Activated T-cell treated with anti-CD3 and anti-CD28 coated beads for 24 hours (primary cell): ENCODE measurements around the gene SEMA4B.
A peak's percentile ranks its signal among the peaks of the same experiment; 100 is the strongest.
"Not testable (repeated sequence)": the region's sequence is repeated elsewhere in the genome, so short reads cannot be mapped to it uniquely, and the experiment has no call there.

Experiments
- DNase-seq: peaks from one replicate; pipeline ENCODE4 v3.0.0-alpha.2; 2020; ENCODE audit warnings: low read depth

SEMA4B gene, protein sequence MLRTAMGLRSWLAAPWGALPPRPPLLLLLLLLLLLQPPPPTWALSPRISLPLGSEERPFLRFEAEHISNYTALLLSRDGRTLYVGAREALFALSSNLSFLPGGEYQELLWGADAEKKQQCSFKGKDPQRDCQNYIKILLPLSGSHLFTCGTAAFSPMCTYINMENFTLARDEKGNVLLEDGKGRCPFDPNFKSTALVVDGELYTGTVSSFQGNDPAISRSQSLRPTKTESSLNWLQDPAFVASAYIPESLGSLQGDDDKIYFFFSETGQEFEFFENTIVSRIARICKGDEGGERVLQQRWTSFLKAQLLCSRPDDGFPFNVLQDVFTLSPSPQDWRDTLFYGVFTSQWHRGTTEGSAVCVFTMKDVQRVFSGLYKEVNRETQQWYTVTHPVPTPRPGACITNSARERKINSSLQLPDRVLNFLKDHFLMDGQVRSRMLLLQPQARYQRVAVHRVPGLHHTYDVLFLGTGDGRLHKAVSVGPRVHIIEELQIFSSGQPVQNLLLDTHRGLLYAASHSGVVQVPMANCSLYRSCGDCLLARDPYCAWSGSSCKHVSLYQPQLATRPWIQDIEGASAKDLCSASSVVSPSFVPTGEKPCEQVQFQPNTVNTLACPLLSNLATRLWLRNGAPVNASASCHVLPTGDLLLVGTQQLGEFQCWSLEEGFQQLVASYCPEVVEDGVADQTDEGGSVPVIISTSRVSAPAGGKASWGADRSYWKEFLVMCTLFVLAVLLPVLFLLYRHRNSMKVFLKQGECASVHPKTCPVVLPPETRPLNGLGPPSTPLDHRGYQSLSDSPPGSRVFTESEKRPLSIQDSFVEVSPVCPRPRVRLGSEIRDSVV

DNA sequence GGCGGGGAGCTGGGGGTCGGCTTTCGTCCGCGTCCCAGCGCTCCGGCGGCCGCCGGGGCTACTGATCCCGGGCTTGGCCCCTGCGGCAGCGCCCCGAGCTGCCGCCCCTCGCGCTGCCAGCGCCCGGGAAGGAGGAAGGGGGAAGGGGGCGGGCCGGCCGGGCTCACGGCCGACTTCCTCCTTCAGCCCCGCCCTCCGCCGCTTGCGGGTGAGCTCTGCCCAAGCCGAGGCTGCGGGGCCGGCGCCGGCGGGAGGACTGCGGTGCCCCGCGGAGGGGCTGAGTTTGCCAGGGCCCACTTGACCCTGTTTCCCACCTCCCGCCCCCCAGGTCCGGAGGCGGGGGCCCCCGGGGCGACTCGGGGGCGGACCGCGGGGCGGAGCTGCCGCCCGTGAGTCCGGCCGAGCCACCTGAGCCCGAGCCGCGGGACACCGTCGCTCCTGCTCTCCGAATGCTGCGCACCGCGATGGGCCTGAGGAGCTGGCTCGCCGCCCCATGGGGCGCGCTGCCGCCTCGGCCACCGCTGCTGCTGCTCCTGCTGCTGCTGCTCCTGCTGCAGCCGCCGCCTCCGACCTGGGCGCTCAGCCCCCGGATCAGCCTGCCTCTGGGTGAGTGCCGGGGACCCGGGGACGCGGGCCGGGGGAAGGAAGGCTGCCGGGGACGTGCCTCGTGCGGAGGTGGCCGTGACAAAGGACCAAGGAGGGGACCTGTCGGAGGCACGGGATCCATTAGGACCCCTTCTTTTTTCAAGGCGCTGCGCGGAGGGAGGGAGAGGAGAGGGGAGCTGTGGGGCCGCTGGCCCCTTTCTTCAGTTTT is at the start of gene SEMA4B:
SEMA4B (plus strand) TSS at position 201 of the 814 bp plus-strand sequence; CDS start at position 450, 249 bp downstream.
- DNase-seq = peak; percentile 62

DNA sequence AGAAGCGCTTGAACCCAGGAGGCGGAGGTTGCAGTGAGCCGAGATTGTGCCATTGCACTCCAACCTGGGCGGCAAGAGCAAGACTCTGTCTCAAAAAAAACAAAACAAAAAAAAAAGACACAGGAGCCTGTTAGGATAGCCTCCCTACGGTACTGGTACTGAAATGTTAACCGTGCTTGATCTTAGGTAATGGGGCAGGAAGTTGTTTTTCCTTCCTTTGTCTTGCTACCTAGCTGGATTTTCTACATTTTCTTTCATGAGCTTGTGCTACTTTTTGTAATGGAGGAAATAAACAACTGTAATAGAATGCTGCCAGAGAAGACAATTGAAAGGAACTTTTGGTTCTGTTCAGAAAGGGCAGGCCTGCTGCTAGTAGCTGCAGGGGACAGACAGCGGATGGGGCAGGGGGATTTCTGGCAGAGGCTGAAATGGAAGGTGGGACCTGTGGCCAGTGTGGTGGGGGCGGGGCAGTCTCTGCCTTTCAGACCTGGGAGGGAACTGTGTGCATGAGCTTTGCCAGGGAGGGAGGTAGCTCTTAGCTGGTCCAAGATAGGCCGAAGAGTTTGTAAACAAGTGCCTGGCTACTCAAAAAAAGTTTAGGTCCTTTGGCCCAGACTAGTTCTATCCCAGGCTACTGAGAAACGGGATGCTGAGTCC is 49.0 kb upstream of the SEMA4B start:
- no peak for DNase-seq

DNA sequence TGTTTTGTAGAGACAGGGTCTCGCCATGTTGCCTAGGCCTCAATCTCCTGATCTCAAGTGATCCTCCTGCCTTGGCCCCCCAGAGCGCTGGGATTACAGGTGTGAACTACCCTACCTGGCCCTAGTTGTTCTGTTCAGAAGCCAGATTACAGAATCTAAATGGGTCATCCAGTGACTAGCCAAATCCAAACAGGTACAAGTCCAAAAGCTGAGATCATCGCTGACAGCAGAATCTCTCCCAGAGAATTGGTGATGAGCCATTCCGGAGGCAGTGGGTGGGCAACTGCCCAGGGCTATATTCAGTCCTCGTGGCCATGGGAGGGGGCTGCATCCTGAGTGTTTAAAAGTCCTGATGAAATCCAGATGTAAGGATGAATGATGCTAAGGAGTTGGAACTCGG is 47.5 kb upstream of the SEMA4B start:
- DNase-seq = no peak

DNA sequence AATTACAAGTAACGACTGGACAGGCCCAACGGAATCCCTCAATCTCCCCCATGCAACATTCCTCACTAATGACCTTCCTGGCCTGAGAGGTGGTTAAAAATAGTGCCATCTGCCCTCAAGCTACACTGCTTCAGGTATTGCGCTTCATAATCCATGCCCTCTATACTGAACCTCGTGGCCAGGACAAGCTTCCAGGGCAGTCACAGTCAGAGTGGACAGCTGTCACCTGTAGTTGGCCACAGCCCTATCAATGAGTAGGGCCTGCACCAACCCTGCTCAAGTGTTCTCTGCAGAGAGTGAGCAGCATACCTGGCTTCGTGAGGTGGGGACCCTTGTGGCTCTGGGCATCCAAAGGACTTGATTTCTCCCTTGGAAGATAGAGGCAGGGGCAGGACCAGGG is 46.9 kb upstream of the SEMA4B start:
- DNase-seq = no peak

DNA sequence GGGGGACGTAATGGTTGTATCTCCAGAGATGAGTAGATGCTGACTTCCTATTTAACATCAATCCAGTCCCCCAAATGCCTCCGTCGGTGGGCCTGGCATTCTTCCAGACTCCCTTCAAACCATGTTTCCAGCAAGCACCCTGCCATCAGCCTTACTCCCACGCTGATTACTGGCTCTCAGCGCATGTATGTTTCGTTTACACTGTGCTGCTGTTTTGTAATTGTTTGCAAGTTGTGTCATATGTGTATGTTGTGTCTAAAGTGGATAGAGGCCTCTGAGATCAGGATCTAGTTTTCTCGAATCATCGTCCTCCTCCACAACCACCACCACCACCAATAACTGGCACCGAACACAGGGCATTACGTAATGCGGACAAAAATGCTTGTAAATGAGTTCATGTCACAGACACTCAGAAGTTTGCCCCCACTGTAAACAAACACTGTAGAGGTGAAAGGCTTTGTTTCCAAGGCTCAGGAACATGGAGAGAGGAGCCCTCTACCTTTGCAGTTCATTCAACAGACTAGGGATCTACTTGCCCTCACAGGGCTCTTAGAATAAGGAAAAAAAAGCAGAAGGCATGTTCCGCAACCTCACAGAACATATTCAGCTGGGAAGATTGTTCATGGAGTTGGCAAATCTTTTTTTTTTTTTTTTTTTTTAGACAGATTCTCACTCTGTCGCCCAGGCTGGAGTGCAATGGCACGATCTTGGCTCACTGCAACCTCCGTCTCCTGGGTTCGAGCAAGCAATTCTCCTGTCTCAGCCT is 46.1 kb upstream of the SEMA4B start:
- no peak for DNase-seq

DNA sequence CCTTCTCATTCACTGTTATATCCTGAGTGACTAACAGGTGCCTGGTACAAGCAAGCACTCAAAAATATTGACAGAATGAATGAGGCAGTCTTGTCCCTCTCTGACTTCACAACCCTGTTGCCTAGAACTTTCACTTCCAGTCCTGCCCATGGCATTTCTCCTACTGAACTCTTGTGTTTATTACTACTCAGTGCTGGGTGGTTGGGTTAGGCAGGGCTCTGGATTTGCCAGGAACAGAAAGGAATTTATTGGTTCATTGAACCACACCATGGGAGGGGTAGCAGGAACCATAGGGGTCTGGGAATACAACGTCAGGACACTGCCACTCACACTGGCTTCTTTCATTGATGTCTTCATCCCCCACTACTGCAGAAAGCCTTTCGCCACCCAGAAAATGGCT is 41.9 kb upstream of the SEMA4B start:
- DNase-seq = no peak

DNA sequence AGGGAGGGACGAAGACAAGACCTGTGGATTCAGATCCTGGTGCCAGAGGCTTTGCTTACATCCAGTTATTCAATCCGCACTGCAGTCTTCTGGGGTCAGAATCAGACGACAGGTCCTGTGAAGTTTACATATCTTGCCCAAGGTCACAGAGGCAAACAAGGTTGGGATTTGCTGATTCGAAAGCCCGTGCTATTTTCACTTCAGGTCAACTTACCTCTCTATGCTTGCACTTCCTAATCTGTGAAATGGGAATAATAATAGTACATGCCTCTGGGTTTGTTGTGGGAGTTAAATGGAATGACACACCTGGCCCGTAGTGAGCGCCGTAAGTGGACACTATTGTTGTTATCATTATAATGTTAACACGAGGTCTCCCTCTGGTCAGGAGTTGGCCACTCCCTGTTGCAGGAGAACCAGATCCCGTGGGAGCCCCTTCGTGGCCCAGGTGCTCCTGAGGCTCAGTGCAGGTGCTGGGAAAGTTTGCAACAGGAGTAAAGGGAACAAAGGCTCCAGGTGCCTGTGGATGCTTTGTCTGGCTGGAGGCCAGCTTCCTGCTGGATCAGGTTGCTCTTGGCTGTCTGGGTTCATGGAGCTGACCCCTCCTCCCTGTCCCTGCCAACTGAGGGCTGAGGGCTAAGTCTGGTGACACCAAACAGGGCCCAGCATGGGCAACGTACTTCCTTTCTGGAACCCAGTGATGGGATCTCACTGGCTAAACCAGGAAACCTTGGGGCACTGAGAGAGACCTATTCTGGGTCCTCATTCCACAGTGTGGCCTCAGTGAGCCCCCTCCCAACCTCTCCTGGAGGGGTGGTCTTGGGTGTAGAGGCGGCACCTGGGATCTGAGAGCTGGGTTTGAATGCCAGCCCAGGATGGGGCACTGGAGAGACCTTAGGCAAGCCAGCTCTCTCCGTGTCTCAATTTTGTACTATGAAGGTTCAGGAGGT is 40.1 kb upstream of the SEMA4B start:
- DNase-seq = no peak

DNA sequence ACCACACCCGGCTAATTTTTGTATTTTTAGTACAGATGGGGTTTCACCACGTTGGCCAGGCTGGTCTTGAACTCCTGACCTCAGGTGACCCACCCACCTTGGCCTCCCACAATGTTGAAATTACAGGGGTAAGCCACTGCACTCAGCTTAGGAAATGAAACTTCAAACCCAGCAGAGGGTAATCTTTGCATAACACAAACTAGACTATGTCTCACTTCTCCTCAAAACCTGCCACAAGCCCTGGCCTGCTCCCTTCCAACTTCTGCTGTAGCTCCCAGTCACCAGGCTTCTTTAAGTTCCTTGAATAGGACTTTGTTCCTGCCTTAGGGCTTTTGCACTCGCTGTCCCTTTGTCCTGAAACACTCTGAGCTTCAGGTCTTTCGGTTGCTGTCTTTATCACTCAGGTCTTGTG is 39.2 kb upstream of the SEMA4B start:
- no peak for DNase-seq

DNA sequence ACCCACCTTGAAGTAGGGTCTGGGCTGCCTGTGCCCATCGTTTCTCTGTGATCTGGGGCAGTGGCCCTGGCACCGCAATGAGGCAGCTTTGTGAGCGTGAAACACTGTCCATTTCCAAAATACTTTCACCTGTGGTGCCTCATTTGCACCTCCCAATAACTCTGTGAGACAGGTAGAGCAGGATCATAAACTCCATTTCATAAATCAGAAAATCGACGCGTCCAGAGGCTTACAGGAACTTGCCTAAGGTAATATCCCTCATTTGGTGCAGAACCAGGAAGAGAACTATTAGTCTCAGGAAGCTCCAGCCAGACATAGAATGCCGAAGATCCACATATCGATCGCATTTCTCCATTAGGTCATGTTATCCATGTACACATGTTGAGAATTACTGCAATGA is 38.2 kb upstream of the SEMA4B start:
- no peak for DNase-seq

DNA sequence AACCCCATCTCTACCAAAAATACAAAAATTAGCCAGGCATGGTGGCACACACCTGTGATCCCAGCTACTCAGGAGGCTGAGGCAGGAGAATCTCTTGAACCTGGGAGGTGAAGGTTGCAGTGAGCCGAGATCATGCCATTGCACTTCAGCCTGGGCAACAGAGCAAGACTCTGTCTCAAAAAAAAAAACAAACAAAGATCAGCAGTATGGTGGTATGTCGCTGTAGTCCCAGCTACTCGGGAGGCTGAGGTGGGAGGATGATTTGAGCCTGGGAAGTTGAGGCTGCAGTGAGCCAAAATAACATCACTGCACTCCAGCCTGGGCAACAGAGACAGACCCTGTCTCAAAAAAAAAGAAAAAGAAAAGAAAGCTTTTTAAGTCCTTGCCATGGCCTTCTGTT is 36.9 kb upstream of the SEMA4B start:
- DNase-seq = not testable (repeated sequence)

DNA sequence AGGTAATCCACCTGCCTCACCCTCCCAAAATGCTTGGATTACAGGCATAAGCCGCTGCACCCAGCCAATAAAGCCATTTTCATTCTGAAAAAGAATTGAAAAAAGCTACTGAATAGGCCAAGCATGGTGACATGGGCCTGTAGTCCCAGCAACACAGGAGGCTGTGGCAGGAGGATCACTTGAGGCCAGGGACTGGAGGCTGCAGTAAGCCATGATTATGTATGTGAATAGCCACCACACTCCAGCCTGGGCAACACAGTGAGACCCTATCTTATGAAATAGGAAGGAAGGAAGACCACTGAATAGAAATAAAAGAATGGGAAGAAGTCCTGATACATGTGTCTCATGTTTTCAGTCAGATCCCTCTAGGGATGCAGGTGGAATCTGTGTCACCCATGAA is 36.0 kb upstream of the SEMA4B start:
- no peak for DNase-seq

DNA sequence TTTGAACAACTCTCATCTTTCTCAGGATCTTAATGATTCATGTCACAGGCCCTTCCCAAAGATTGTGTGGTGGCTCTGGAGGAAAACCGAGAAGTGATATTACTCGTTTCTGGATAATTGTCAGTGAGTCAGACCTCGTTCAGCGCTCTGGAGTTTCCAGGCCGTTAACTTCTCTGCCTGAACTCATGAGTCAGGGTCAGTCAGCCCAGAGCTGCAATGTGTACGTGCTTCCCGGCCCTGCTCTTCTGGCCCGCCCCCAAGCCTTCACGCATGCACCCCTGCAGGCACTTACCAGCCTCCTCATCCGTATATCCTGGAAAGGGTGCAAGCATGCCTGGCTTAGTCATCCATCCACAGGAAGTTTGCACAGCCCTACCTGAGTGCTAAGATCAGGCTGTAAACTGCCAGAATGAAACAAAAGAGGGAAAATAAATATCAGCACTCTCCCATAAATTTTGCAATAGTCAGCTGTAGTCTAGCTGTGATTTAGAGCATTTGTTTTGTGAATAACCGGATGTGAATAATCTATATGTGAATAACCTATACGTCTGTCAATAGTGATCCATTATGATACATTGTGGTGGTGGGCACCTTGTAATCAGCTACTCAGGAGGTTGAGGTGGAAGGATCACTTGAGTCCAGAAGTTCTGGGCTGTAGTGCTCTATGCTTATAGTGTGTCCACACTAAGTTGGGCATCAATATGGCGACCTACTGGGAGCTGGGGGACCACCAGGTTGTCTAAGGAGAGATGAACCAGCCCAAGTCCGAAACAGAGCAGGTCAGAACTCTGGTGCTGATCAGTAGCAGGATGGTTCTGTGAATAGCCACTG is 35.3 kb upstream of the SEMA4B start:
- peak; percentile 35 for DNase-seq

DNA sequence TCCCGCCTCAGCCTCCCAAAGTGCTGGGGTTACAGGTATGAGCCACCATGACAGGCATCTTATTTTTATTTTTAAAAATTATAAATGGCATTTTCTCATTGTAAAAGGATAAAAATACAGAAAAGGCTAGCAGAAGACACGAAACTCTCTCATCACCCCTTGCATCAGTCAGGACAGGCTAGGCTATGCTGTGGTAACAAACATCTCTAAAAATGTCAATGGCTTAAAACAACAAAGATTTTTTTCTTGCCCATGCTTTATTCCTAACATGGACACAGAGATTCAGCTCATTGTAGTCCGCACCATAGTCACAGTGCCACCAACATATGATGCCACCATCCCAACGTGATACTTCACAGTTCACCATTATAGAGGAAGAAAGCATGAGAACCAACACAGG is 34.0 kb upstream of the SEMA4B start:
- DNase-seq = no peak

DNA sequence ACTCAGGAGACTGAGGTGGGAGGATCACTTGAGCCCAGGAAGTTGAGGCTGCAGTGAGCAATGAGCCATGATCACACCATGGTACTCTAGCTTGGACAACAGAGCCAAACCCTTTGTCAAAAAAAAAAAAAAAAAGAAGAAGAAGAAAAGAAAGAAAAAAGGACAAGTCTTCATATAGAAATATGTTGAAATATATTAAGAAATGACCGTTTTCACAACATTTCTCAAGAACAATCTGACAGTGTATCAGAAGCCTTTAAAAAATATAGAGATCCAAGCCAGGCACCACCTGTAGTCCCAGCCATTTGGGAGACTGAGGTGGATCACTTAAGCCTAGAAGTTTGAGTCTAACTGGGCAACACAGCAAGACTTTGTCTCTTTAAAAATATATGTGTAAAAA is 29.5 kb upstream of the SEMA4B start:
- no peak for DNase-seq

DNA sequence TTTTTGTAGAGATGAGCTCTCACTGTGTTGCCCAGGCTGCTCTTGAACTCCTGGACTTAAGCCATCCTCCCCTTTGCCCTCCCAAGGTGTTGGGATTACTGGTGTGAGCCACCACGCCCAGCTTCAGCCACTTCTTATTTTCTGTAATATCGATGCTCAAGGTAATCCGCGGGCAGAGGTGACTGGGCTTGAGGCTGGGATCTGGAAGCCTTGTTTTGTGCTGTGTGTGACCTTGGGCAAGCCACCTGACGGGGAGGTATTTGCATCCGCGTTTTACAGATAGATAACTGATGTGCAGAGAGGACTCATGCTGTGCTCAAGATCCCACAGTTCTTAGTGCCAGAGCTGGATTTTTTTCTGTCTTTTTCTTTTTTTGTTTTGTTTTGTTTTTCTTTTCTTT is 27.8 kb upstream of the SEMA4B start:
- DNase-seq = no peak

DNA sequence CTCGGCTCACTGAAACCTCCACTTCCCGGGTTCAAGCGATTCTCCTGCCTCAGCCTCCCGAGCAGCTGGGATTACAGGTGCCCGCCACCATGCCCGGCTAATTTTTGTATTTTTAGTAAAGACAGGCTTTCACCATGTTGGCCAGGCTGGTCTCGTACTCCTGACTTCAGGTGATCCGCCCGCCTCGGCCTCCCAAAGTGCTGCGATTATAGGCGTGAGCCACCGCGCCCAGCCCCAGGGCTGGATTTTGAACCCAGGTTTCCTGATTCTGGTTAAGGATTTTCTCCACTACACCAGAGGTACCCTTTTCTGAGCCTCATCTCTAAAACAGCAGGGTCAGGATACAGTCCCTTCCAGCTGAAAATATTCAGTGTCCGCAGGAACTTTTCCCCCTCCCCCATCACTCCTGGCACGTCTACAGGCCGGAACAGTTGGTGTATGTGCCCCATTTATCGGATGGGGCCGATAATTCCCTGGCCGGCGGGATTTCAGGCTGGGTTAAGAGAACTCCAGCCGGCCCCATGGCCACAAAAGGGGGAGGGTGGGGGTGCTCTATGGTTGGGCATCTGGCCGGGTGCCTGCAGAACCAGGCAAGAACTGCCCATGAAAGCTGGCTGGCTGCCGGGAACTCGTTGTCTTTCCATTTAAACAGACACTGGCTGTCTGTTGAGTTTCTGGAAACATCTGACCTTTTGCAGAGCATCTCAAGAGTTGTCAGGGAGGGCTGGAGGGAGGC is 26.8 kb upstream of the SEMA4B start:
- DNase-seq = no peak

DNA sequence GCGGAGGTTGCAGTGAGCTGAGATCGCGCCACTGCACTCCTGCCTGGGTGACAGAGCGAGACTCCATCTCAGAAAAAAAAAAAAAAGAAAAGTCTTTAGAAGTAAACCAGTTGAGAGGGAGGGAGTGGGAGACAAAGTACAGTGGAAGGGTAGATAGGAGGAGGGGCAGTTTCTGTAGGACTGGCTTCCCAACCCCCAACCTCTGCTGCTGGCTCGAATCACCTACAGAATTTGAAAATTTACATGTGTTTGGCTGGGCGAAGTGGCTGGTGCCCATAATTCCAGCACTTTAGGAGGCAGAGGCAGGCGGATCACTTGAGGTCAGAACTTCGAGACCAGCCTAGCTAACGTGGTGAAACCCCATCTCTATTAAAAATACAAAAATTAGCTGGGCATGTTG is 24.1 kb upstream of the SEMA4B start:
- no peak for DNase-seq
